HEK293 (cell line): ENCODE measurements around the gene PDE2A.

Experiments
- CTCF ChIP-seq: fragments of 450-650 bp; formaldehyde crosslinking; IDR thresholded peaks from 2 replicates; pipeline ENCODE4 v1.5.1; 2016; ENCODE audit warnings: missing biosample characterization, missing genetic modification characterization
- ZBTB17 ChIP-seq: fragments of 450-650 bp; formaldehyde crosslinking; IDR thresholded peaks from 2 replicates; pipeline ENCODE4 v1.5.1; 2016; ENCODE audit warnings: missing biosample characterization, missing genetic modification characterization
- ZNF175 ChIP-seq: fragments of 450-650 bp; formaldehyde crosslinking; IDR thresholded peaks from 2 replicates; pipeline ENCODE4 v1.5.1; 2016; ENCODE audit warnings: missing biosample characterization, missing genetic modification characterization
- ZNF514 ChIP-seq: fragments of 450-650 bp; formaldehyde crosslinking; IDR thresholded peaks from 2 replicates; pipeline ENCODE4 v1.5.1; 2016; ENCODE audit warnings: missing biosample characterization, missing genetic modification characterization

- TF ChIP-seq CTCF (tag by site-specific recombination): no peak
- no peak for TF ChIP-seq ZNF175 (tag by site-specific recombination)
- TF ChIP-seq ZBTB17 (tag by site-specific recombination): no peak
- TF ChIP-seq ZNF514 (tag by site-specific recombination): no peak
Observed at GRCh38 chr11:72685560-72686480, 11.6 kb upstream of the PDE2A start.
